K562 (cell line): ENCODE data around the gene USP49. TPM values are rescaled to one million over a fixed set of nuclear protein-coding genes. Genes with fewer than 3 reads are reported as not detected.

Experiments used
- ATAC-seq: fragments of 200-7000 bp; cut with Tn5 transposase; 3 replicates; pipeline ENCODE4 v1.9.1; 2020; ENCODE audit warnings: moderate library complexity
- BruUV-seq: library from RNA; stranded (reverse); fragments of 400-500 nt; replicated peaks from 2 replicates; lab custom pipeline; 2021; lab: Mats Ljungman, UMichigan
- CTCF ChIA-PET: fragments of 300-600 bp; formaldehyde crosslinking; extraction: SDS; loops from one replicate; lab custom pipeline; 2021; ENCODE audit warnings: low intra/inter-chr PET ratio; lab: Yijun Ruan, JAX
- POLR2A ChIA-PET: fragments of 300-600, 350-650 bp; sonication (Branson Sonifier 250); formaldehyde crosslinking; extraction: SDS; loops from one replicate; lab custom pipeline; 2021; ENCODE audit warnings: antibody characterized with exemption, inconsistent platforms; lab: Yijun Ruan, JAX
- DNase-seq, 4 experiments: peaks; one replicate each; pipeline versions ENCODE4 v3.0.0 to v3.0.0-alpha.2; 2011 to 2018; ENCODE audit warnings: low spot score in 3 of 4, mixed read lengths in 3 of 4; ENCODE audit errors: extremely low read depth in 1 of 4
- FAIRE-seq: peaks from 2 replicates; lab custom pipeline; 2011; peaks lifted over from hg19 to GRCh38; lab: Jason Lieb, UNC
- H2AFZ ChIP-seq: 2 replicates; pipeline ENCODE4 v1.6.0; 2011; ENCODE audit warnings: low read depth, low read length, control low read depth, inconsistent platforms
- H3K27ac ChIP-seq: fragments of 200-600 bp; 3 replicates; pipeline ENCODE4 v1.8.0; 2011; ENCODE audit warnings: low read depth, mild to moderate bottlenecking, control low read depth, inconsistent platforms, low read length, moderate library complexity, mixed read lengths; ENCODE audit errors: extremely low read depth
- H3K27me3 ChIP-seq, 2 experiments: fragments of 300-600 bp in 1 of 2; 2 replicates in 1 of 2; 3 replicates in 1 of 2; pipeline versions ENCODE4 v1.6.0 to v1.8.0; 2011; ENCODE audit warnings: inconsistent platforms in 2 of 2, low read length in 2 of 2, mild to moderate bottlenecking in 1 of 2, mixed read lengths in 1 of 2, moderate library complexity in 1 of 2; ENCODE audit not compliant: control insufficient read depth in 2 of 2, insufficient read depth in 2 of 2
- H3K36me3 ChIP-seq: fragments of 300-600 bp; 3 replicates; pipeline ENCODE4 v1.8.0; 2011; ENCODE audit warnings: mild to moderate bottlenecking, low read length, inconsistent platforms; ENCODE audit not compliant: control insufficient read depth, insufficient read depth
- H3K4me1 ChIP-seq, 2 experiments: fragments of 200-600 bp in 1 of 2; replicated peaks in 1 of 2; 2 replicates in 1 of 2; 3 replicates in 1 of 2; pipeline versions ENCODE4 v1.5.1 to v1.8.0; 2011; ENCODE audit warnings: inconsistent platforms in 2 of 2, low read length in 2 of 2, mild to moderate bottlenecking in 1 of 2, mixed read lengths in 1 of 2, moderate library complexity in 1 of 2; ENCODE audit not compliant: control insufficient read depth in 2 of 2, insufficient read depth in 2 of 2
- H3K4me2 ChIP-seq: 2 replicates; pipeline ENCODE4 v1.6.1; 2011; ENCODE audit warnings: low read length, control low read depth, inconsistent platforms, mixed read lengths; ENCODE audit not compliant: insufficient read depth
- H3K4me3 ChIP-seq: fragments of 200-600 bp; sonication (generic), shearing (Covaris generic); 2 replicates; pipeline ENCODE4 v1.5.1; 2016; ENCODE audit warnings: control low read depth, inconsistent platforms
- H3K79me2 ChIP-seq: fragments of 200-600 bp; 3 replicates; pipeline ENCODE4 v1.8.0; 2011; ENCODE audit warnings: low read length, inconsistent platforms; ENCODE audit not compliant: control insufficient read depth, insufficient read depth
- H3K9ac ChIP-seq, 2 experiments: 2 replicates each; pipeline versions ENCODE4 v1.6.0 to v1.6.1; 2011; ENCODE audit warnings: low read depth in 2 of 2, low read length in 2 of 2, control low read depth in 1 of 2, inconsistent platforms in 1 of 2, mild to moderate bottlenecking in 1 of 2, mixed read lengths in 1 of 2; ENCODE audit not compliant: insufficient read depth in 1 of 2
- H3K9me1 ChIP-seq: one replicate; pipeline ENCODE4 v1.6.0; 2011; ENCODE audit warnings: inconsistent platforms, mild to moderate bottlenecking, low read length, moderate library complexity; ENCODE audit not compliant: control insufficient read depth, insufficient read depth
- H3K9me3 ChIP-seq: replicated peaks from 2 replicates; pipeline ENCODE4 v1.5.1; 2011; ENCODE audit warnings: low read depth, low read length, inconsistent platforms; ENCODE audit not compliant: control insufficient read depth, insufficient read depth
- H4K20me1 ChIP-seq: replicated peaks from 2 replicates; pipeline ENCODE4 v1.6.1; 2011; ENCODE audit warnings: low read length, inconsistent platforms, mixed read lengths; ENCODE audit not compliant: control insufficient read depth, insufficient read depth
- POLR2G ChIP-seq: fragments of 200-400 bp; formaldehyde crosslinking; IDR thresholded peaks from 2 replicates; pipeline ENCODE4 v1.6.1; 2017; ENCODE audit warnings: low read depth, mild to moderate bottlenecking, antibody characterized with exemption, low read length, moderate library complexity
- RBFOX2 ChIP-seq: fragments of 200-400 bp; formaldehyde crosslinking; IDR thresholded peaks from 2 replicates; pipeline ENCODE4 v1.6.1; 2017; ENCODE audit warnings: low read depth, mild to moderate bottlenecking, low read length, moderate library complexity
- ZFX ChIP-seq: sonication (generic); formaldehyde crosslinking; IDR thresholded peaks from 2 replicates; pipeline ENCODE4 v1.8.0; 2022; ENCODE audit warnings: mild to moderate bottlenecking, missing genetic modification reagents, moderate library complexity
- WGBS: fragments of 100-300 bp; shearing (Covaris generic); methylation state at CpG from one replicate; pipeline ENCODE4 v1.1.6; 2016; ENCODE audit warnings: low coverage, mixed read lengths; ENCODE audit not compliant: insufficient coverage; ENCODE audit errors: missing lambda C conversion rate; 5-methylcytosine and 5-hydroxymethylcytosine counted together
- in situ Hi-C: fragments of 300-500 bp; cut with MboI; formaldehyde crosslinking; loops from 4 replicates; pipeline ENCODE4 v1.15.0; 2018; ENCODE audit warnings: inconsistent platforms, mixed read lengths
- intact Hi-C: fragments of 100-400 bp; cut with micrococcal nuclease; formaldehyde crosslinking; loops from 2 replicates; pipeline ENCODE4 v1.14.2; 2022
- polyA plus RNA-seq, 8 experiments: library from polyadenylated mRNA; depleted of rRNA in 4 of 8; stranded (reverse) in 5 of 8; unstranded in 3 of 8; fragments of >200 nt; fragmentation: Nextera tagmentation in 2 of 8; fragmentation: Illumina TruSeq in 1 of 8; extraction: Ambion mirVana in 2 of 8; extraction: Trizol in 1 of 8; gene quantifications; 2 replicates each; pipeline versions ENCODE4 v1.2.1 to v1.2.3, GENCODE V29; 2011 to 2014; ENCODE audit warnings: inconsistent platforms in 1 of 8, missing spikeins in 1 of 8
- total RNA-seq, 7 experiments: library from RNA; depleted of rRNA in 6 of 7; stranded (reverse); fragments of >200 nt in 6 of 7; fragmentation: Illumina TruSeq in 2 of 7; extraction: Trizol in 2 of 7; gene quantifications; 2 replicates each; pipeline versions ENCODE4 v1.2.1 to v1.2.3, GENCODE V29; 2011 to 2021; ENCODE audit warnings: low replicate concordance in 1 of 7

USP49 gene
- total and polyA plus RNA-seq, 9 of the 15 experiments (the other 6 are each of a cell fraction or from before 2014, with no cell fraction given) = 1.0 to 9.9 (median 6.5) TPM

DNA sequence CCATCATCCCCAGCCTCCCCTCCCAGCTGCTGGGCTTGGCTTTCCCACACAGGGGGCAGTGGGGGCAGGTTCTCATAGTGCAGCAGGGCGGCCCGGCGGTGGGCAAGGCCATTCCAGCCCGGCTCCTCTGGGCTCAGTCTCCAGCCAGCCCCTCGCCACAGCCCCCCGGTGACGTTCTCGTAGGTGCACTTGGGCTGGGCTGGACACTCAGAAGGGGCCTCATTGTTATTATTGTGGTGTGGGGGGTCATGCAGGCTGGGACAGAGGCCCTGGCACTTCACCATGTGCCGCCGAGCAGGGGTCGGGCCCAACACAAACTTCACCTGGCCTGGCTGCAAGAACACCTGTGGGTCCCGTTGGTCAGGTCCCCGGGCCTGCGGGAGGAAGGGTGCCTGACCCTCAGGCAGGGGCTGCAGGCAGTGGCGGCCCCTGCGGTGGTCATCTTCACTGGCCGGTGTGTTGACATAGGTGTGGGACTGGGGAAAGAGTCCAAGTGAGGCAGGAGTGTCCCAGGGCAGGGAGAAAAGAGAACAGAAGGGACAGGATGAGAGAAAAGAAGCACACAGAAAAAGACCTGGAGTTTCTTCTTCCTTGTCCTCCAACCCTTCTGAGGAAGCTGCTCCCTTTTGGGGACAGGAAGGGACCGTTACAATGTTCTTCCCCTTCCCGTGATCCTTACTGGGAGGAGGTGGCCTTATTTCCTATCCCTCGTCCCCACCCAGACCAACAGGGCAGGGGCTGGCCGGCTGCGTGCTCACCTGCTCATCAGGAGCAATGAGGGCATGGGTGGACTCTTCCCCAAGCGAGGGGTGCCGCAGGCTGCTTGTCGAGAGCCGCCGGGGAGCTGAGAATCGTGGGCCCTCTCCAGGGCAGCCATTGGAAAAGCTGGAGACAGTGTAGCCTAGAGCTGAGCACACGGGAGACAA is 123.9 kb downstream of the USP49 start:
- ATAC-seq = no peak
- CTCF ChIA-PET = no interaction called here
- 68% methylated on average over 24 of the region's 29 CpGs for WGBS
- Histone ChIP-seq H3K36me3 (peaks cover 19% of the 10 kb centered on the region; the same call in 2 of the 3 replicates), H3K4me1 (peaks cover 31 to 41% of the 10 kb centered on the region in 2 experiments), H3K27me3 (no peaks in the 10 kb centered on the region), H3K9me3 (no peaks in the 10 kb centered on the region), H3K9me1 (no peaks in the 10 kb centered on the region), H3K4me2 (no peak overlapping the region), H3K27ac (no peak overlapping the region), H2AFZ (no peak overlapping the region), H3K4me3 (no peak overlapping the region), H4K20me1 (no peaks in the 10 kb centered on the region; the same call in 1 of the 2 replicates), H3K79me2 (no peaks in the 10 kb centered on the region), H3K9ac (no peak overlapping the region)
- BruUV-seq = no TSS peak
- POLR2A ChIA-PET = interaction anchor here (1.5 kb wide), 1 partner anchor 10 kb away, joined by 3 read pairs; no protein-coding TSS in a partner anchor
- FAIRE-seq = no peak
- DNase-seq = no peak
- intact Hi-C loops = no loop called here
- no peak for TF ChIP-seq ZFX
- TF ChIP-seq RBFOX2 = 0 out of 2 replicates have a peak, but pooled peaks have one; percentile 20
- 0 out of 2 replicates have a peak, but pooled peaks have one; percentile 3 for TF ChIP-seq POLR2G
- in situ Hi-C loops = loop anchor here (5.0 kb wide), 1 partner anchor 34 kb away; the partner anchor contains the start of gene TFEB
